HFFc6 (cell line): ENCODE data around the gene TOX2. TPM values are rescaled to one million over a fixed set of nuclear protein-coding genes. Genes with fewer than 3 reads are reported as not detected.

Experiments used
- DNase-seq: peaks from one replicate; pipeline ENCODE4 v3.0.0-alpha.2; 2018
- H3K27ac Mint-ChIP-seq: 2 replicates; pipeline ENCODE4 v1.8.0; 2020; ENCODE audit warnings: mild to moderate bottlenecking, mixed read lengths
- H3K27me3 Mint-ChIP-seq: 2 replicates; pipeline ENCODE4 v1.8.0; 2021; ENCODE audit warnings: mild to moderate bottlenecking, moderate library complexity, mixed read lengths; ENCODE audit not compliant: insufficient read depth
- H3K36me3 Mint-ChIP-seq: 2 replicates; pipeline ENCODE4 v1.8.0; 2021; ENCODE audit warnings: low read depth, mixed read lengths
- H3K4me1 Mint-ChIP-seq: 2 replicates; pipeline ENCODE4 v1.8.0; 2020; ENCODE audit warnings: low read depth, mixed read lengths
- H3K4me3 Mint-ChIP-seq: 2 replicates; pipeline ENCODE4 v1.8.0; 2020; ENCODE audit warnings: mild to moderate bottlenecking, moderate library complexity, mixed read lengths
- H3K9me3 Mint-ChIP-seq: 2 replicates; pipeline ENCODE4 v1.8.0; 2020; ENCODE audit warnings: mild to moderate bottlenecking, mixed read lengths
- total RNA-seq, 6 experiments: library from RNA; stranded (reverse); fragmentation: NEBNext Ultra II Directional; extraction: Animal tissue kit (Norgen Biotek cat#: 25700); gene quantifications; 2 replicates in 1 of 6; 3 replicates in 5 of 6; pipeline ENCODE4 v1.2.3, GENCODE V29; 2021
- TF ChIP-seq, protein P1 (sequence below): fragments of 200-600 bp; sonication (generic); IDR thresholded peaks from 2 replicates; pipeline ENCODE4 v1.5.0; 2021; ENCODE audit warnings: antibody characterized with exemption, mild to moderate bottlenecking

TOX2 gene
- total RNA-seq, 6 experiments from 2014 or later, result 46.1 to 68.2 (median 60.2) TPM

- no peak overlapping the region for H3K4me3 Mint-ChIP-seq
- H3K27me3 Mint-ChIP-seq, result peaks cover 8% of the 10 kb centered on the region
- no peaks in the 10 kb centered on the region for H3K36me3 Mint-ChIP-seq
- TF ChIP-seq, protein P1, sequence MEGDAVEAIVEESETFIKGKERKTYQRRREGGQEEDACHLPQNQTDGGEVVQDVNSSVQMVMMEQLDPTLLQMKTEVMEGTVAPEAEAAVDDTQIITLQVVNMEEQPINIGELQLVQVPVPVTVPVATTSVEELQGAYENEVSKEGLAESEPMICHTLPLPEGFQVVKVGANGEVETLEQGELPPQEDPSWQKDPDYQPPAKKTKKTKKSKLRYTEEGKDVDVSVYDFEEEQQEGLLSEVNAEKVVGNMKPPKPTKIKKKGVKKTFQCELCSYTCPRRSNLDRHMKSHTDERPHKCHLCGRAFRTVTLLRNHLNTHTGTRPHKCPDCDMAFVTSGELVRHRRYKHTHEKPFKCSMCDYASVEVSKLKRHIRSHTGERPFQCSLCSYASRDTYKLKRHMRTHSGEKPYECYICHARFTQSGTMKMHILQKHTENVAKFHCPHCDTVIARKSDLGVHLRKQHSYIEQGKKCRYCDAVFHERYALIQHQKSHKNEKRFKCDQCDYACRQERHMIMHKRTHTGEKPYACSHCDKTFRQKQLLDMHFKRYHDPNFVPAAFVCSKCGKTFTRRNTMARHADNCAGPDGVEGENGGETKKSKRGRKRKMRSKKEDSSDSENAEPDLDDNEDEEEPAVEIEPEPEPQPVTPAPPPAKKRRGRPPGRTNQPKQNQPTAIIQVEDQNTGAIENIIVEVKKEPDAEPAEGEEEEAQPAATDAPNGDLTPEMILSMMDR, result no peak
- H3K9me3 Mint-ChIP-seq, result no peaks in the 10 kb centered on the region
- H3K27ac Mint-ChIP-seq, result no peak overlapping the region
- H3K4me1 Mint-ChIP-seq, result peaks cover 32% of the 10 kb centered on the region
- no peak for DNase-seq
Measured at GRCh38 chr20:44075191-44075949, 160.7 kb downstream of the TOX2 start.

DNA sequence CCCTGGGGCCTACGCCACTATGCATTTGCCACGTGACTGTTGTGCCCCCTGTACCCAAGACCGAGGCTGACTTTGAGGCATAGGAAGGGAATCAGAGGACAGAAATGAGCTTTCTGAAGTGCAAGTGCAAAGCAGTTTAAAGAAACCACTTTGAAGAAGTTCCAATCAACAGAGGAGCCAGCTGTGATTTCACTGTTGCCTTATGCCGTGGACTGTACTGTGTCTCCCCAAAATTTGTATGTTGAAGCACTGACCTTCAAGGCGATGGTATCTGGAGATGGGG, 161.2 kb downstream of the TOX2 start:
- Mint-ChIP-seq H3K27me3 (peaks cover 8% of the 10 kb centered on the region), H3K4me3 (no peak overlapping the region), H3K27ac (no peak overlapping the region), H3K9me3 (no peaks in the 10 kb centered on the region), H3K4me1 (peaks cover 38% of the 10 kb centered on the region), H3K36me3 (no peaks in the 10 kb centered on the region)
- TF ChIP-seq, protein P1, result no peak
- DNase-seq, result no peak

- Mint-ChIP-seq H3K27me3 (peaks cover 2% of the 10 kb centered on the region; the same call in 1 of the 2 replicates), H3K9me3 (no peaks in the 10 kb centered on the region), H3K27ac (no peak overlapping the region), H3K36me3 (no peaks in the 10 kb centered on the region), H3K4me3 (no peak overlapping the region), H3K4me1 (peaks cover 44% of the 10 kb centered on the region)
- no peak for DNase-seq
- TF ChIP-seq, protein P1, result no peak
Measured at GRCh38 chr20:44079291-44079690, 164.6 kb downstream of the TOX2 start.

- TF ChIP-seq, protein P1, result no peak
- H3K27ac Mint-ChIP-seq, result peak overlapping the region; percentile 72; the same call in 1 of the 2 replicates
- peak overlapping the region; percentile 30; the same call in 1 of the 2 replicates for H3K4me3 Mint-ChIP-seq
Measured at GRCh38 chr20:44080064-44080463, 165.4 kb downstream of the TOX2 start.

DNA sequence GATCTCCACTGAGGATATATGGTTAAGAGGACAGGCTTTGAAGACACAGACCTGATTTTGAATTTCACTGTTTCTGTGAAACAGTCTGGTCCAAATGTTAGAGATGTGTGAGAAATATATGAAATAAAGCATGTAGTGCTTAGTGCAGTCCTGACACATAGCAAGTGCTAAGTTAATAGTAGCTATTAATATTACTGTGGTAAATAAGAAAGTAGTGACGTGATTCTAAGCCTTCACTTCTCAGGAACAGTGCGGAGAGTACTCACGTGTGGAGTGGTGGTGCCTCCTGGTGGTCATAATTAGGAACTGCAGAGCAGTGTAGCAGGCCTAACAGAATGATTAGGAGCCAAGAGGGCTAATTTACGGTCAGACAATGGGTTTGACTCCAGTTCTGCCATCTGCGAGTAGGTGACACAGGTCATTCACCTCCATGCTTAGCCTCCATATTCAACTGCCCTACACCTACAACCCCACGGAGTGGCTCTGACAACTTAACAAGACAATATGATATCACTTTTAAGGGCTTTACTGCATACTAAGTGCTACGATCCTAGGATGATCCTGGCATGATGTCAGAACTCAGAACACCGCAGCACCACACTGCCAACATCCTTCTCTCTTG, 166.1 kb downstream of the TOX2 start:
- TF ChIP-seq, protein P1, result peak; percentile 99
- DNase-seq, result peak; percentile 64
- peak overlapping the region; percentile 30; the same call in 1 of the 2 replicates for H3K4me3 Mint-ChIP-seq
- H3K27ac Mint-ChIP-seq, result peak overlapping the region; percentile 72
- no peaks in the 10 kb centered on the region for H3K27me3 Mint-ChIP-seq
- peaks cover 33% of the 10 kb centered on the region for H3K4me1 Mint-ChIP-seq
- H3K36me3 Mint-ChIP-seq, result no peaks in the 10 kb centered on the region
- no peaks in the 10 kb centered on the region for H3K9me3 Mint-ChIP-seq

More at GRCh38 chr20:44080064-44080463, 165.4 kb downstream of the TOX2 start:
- peaks cover 37% of the 10 kb centered on the region for H3K4me1 Mint-ChIP-seq
- DNase-seq, result no peak
- H3K9me3 Mint-ChIP-seq, result no peaks in the 10 kb centered on the region
- H3K27me3 Mint-ChIP-seq, result peaks cover 2% of the 10 kb centered on the region; the same call in 1 of the 2 replicates
- no peaks in the 10 kb centered on the region for H3K36me3 Mint-ChIP-seq
